GM23248 (cell line): ENCODE measurements around the gene GPR132. TPM values are rescaled to one million over a fixed set of nuclear protein-coding genes. Genes with fewer than 3 reads are reported as not detected.
"Not testable (repeated sequence)": the region's sequence is repeated elsewhere in the genome, so short reads cannot be mapped to it uniquely, and the experiment has no call there.

ENCODE experiments used
- DNase-seq: peaks from one replicate; pipeline ENCODE4 v3.0.0-alpha.2; 2015
- H2AFZ ChIP-seq: fragments of 200-600 bp; sonication (generic); 2 replicates; pipeline ENCODE4 v1.6.1; 2016; ENCODE audit warnings: antibody characterized with exemption
- H3F3A ChIP-seq: fragments of 200-600 bp; sonication (generic); 2 replicates; pipeline ENCODE4 v1.6.1; 2016; ENCODE audit warnings: mild to moderate bottlenecking, antibody characterized with exemption, mixed run types; ENCODE audit not compliant: insufficient read depth
- H3K27ac ChIP-seq: fragments of 200-600 bp; sonication (generic); 2 replicates; pipeline ENCODE4 v1.5.1; 2016; ENCODE audit warnings: mild to moderate bottlenecking
- H3K27me3 ChIP-seq: fragments of 200-600 bp; sonication (generic); replicated peaks from 2 replicates; pipeline ENCODE4 v1.6.1; 2016; ENCODE audit warnings: mild to moderate bottlenecking; ENCODE audit not compliant: insufficient read depth
- H3K36me3 ChIP-seq: fragments of 200-600 bp; sonication (generic); 2 replicates; pipeline ENCODE4 v1.6.1; 2016; ENCODE audit warnings: low read depth, mild to moderate bottlenecking
- H3K4me1 ChIP-seq: fragments of 200-600 bp; sonication (generic); 2 replicates; pipeline ENCODE4 v1.6.1; 2016; ENCODE audit warnings: mild to moderate bottlenecking; ENCODE audit not compliant: insufficient read depth
- H3K4me2 ChIP-seq: fragments of 200-600 bp; sonication (generic); one replicate; pipeline ENCODE4 v1.6.1; 2016; ENCODE audit warnings: mild to moderate bottlenecking; ENCODE audit not compliant: unreplicated experiment
- H3K4me3 ChIP-seq: fragments of 200-600 bp; sonication (generic); 2 replicates; pipeline ENCODE4 v1.5.1; 2016; ENCODE audit warnings: mild to moderate bottlenecking
- H3K79me2 ChIP-seq: fragments of 200-600 bp; sonication (generic); 2 replicates; pipeline ENCODE4 v1.6.1; 2016; ENCODE audit warnings: mild to moderate bottlenecking; ENCODE audit not compliant: insufficient read depth
- H3K9ac ChIP-seq: fragments of 200-600 bp; sonication (generic); 2 replicates; pipeline ENCODE4 v1.6.1; 2016; ENCODE audit warnings: mild to moderate bottlenecking
- H3K9me2 ChIP-seq: fragments of 200-600 bp; sonication (generic); 2 replicates; pipeline ENCODE4 v1.6.1; 2016; ENCODE audit warnings: mixed run types, mild to moderate bottlenecking, moderate library complexity; ENCODE audit not compliant: insufficient read depth
- H3K9me3 ChIP-seq: fragments of 200-600 bp; sonication (generic); one replicate; pipeline ENCODE4 v1.6.1; 2017; ENCODE audit warnings: low read depth
- H4K20me1 ChIP-seq: fragments of 200-600 bp; sonication (generic); 2 replicates; pipeline ENCODE4 v1.6.0; 2016; ENCODE audit not compliant: insufficient read depth
- EZH2 ChIP-seq: fragments of 200-600 bp; sonication (generic); IDR thresholded peaks from 2 replicates; pipeline ENCODE4 v1.6.1; 2018; ENCODE audit warnings: antibody characterized with exemption, mild to moderate bottlenecking; ENCODE audit not compliant: insufficient read depth, poor library complexity, severe bottlenecking
- EZH2phosphoT487 ChIP-seq: fragments of 200-600 bp; sonication (generic); IDR thresholded peaks from 2 replicates; pipeline ENCODE4 v1.6.1; 2018; ENCODE audit warnings: antibody characterized with exemption, moderate library complexity, mild to moderate bottlenecking, low read depth; ENCODE audit not compliant: insufficient read depth
- WGBS, 2 experiments: methylation state at CpG; one replicate each; pipeline ENCODE4 v1.1.6; 2015 to 2017; ENCODE audit warnings: low lambda C conversion rate in 2 of 2, low coverage in 1 of 2; ENCODE audit errors: missing lambda C conversion rate in 2 of 2; 5-methylcytosine and 5-hydroxymethylcytosine counted together
- in situ Hi-C: fragments of 300-500 bp; cut with MboI; formaldehyde crosslinking; loops from 2 replicates; pipeline ENCODE4 v1.15.0; 2020
- polyA plus RNA-seq: library from polyadenylated mRNA; unstranded; fragments of >200 nt; fragmentation: Nextera tagmentation; extraction: Ambion mirVana; gene quantifications from 2 replicates; pipeline ENCODE4 v1.2.1, GENCODE V29; 2016
- total RNA-seq: library from RNA; depleted of rRNA; stranded (reverse); fragments of >200 nt; shearing (Covaris generic); gene quantifications from 2 replicates; pipeline ENCODE4 v1.2.3, GENCODE V29; 2014

Gene GPR132
- total and polyA plus RNA-seq, 2 experiments from 2014 or later: not detected

DNA sequence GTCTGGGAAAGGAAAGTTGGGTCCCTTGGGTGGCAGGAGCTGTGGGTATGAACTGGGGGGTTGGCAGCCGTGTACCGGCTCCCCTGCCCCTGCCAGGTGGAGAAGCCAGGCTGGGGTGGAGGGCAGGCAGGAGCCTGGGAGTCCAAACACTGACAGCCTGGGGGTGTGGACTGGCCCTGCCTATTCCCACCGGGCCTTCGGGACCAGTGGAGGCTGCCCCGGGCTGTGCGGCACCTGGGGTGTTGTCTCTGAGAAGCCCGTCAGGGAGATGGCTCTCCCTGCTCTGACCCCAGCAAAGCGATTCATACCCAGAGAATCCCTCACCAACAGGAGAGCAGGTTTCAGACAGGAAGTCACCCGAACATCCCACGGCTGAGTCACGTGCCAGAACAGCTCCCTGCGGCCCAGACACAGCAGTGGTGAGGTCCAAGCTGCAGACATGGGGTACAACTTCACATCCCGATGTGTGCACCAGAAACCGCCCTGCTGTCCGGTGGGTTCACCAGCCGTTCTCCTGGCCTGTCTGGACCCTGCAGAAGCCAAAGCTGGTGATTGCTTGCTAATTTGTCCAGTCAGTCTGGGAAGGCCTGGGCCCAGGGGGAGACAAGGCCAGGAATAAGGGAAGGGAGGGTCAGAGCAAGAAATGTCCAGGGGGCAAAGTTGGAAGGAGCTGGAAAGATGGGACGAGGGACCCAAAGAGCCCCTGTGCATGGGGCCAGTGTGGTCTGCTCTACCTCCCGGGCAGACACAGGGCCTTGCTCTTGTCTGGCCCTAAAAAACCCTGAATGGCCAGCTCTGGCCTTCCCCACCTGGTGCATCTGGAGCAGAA, 2.1 kb upstream of the GPR132 start:
- TF ChIP-seq EZH2phosphoT487: no peak
- DNase-seq: peak; percentile 67
- H3K9me2 ChIP-seq: no peaks in the 10 kb centered on the region
- no peaks in the 10 kb centered on the region for H3K9me3 ChIP-seq
- no peaks in the 10 kb centered on the region for H4K20me1 ChIP-seq
- H3K27ac ChIP-seq: no peak overlapping the region
- WGBS, 2 experiments: 63 to 65% methylated on average over 17 to 18 of the region's 18 CpGs
- H3K4me3 ChIP-seq: no peak overlapping the region
- H3K9ac ChIP-seq: no peak overlapping the region
- H3K79me2 ChIP-seq: no peaks in the 10 kb centered on the region
- in situ Hi-C loops: no loop called here
- H3K36me3 ChIP-seq: no peaks in the 10 kb centered on the region
- H2AFZ ChIP-seq: no peak overlapping the region
- no peaks in the 10 kb centered on the region for H3K27me3 ChIP-seq
- no peak overlapping the region for H3K4me2 ChIP-seq
- no peaks in the 10 kb centered on the region for H3F3A ChIP-seq
- H3K4me1 ChIP-seq: peaks cover 11% of the 10 kb centered on the region

DNA sequence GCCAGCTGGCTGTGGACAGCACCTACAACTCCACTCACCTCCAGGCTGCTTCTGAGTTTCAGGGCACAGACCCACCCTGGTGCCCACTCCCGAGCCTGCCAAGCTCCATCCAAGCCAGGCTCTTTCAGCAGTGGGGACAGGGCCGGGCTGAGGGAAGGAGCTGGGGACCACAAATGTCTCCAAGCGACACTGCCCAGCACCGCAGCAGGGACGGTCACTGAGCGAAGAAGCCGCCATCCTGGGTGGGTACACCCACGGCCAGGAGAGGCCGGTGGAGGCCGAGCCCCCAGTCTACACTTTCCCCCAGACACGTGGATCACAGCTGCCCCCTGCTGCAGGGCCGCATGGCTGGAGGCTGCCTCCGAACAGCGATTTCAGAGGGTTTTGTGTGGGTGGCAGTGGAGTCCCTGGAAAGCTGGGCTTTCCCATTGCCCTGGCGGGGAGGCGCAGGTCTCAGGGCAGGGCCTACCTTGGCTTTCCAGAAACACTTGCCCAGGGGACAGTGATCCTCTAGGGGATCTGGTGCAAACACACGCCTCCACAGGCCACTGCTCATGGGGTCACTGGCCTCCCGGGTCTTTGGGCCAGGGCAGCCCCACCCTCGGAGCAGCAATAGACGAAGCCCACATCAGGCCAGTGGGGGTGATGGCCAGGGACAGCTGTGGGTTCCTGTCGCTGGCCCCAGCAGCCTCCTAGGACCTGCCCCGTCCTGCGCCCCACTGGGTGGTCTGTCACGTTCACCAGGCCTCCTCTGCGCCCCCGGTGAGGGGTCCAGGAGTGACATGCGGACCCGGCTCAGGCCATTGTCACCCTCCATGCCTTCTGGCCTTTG, 1.2 kb upstream of the GPR132 start:
- no peak for DNase-seq

DNA sequence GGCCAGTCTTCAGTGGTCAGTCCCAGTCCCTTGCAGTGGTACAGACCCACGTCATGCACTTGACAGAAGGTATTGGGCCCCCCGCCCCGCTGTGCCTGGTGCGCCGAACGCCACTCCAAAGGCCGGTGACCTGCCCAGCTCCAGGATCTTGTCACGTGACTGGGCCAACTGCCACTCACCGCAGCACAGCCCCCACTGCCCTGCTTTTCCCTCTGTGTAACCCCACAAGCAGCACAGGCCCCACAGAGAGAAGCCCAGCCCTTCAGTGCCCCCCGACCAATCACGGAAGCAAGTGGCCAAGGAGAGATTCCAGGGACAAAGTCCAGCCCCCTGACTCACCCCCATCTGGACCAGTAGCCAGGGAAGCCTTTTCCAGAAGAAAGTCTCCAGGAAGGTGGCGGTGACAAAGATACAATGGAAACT, 498 bp downstream of the GPR132 start:
- no peaks in the 10 kb centered on the region for H3F3A ChIP-seq
- no peak overlapping the region for H3K4me2 ChIP-seq
- H3K9me2 ChIP-seq: no peaks in the 10 kb centered on the region
- H3K36me3 ChIP-seq: no peaks in the 10 kb centered on the region
- H2AFZ ChIP-seq: no peak overlapping the region
- H3K9me3 ChIP-seq: no peaks in the 10 kb centered on the region
- no peak for TF ChIP-seq EZH2
- TF ChIP-seq EZH2phosphoT487: no peak
- H3K27me3 ChIP-seq: no peaks in the 10 kb centered on the region
- H3K9ac ChIP-seq: no peak overlapping the region
- in situ Hi-C loops: no loop called here
- no peak overlapping the region for H3K4me3 ChIP-seq
- H3K27ac ChIP-seq: no peak overlapping the region
- no peaks in the 10 kb centered on the region; the same call in 1 of the 2 replicates for H3K4me1 ChIP-seq
- peak; percentile 35 for DNase-seq
- 75 to 82% methylated on average over 12 of the region's 12 CpGs for WGBS, 2 experiments
- no peaks in the 10 kb centered on the region for H3K79me2 ChIP-seq
- no peaks in the 10 kb centered on the region for H4K20me1 ChIP-seq

More for the DNA sequence above, 1.2 kb upstream of the GPR132 start:
- Histone ChIP-seq H3K9ac (no peak overlapping the region), H3K9me2 (no peaks in the 10 kb centered on the region), H3K79me2 (no peaks in the 10 kb centered on the region), H3K9me3 (no peaks in the 10 kb centered on the region), H3K4me2 (no peak overlapping the region), H3K27me3 (no peaks in the 10 kb centered on the region), H3K27ac (no peak overlapping the region), H3K4me1 (peaks cover 11% of the 10 kb centered on the region), H3F3A (no peaks in the 10 kb centered on the region), H3K36me3 (no peaks in the 10 kb centered on the region), H3K4me3 (no peak overlapping the region), H4K20me1 (no peaks in the 10 kb centered on the region), H2AFZ (no peak overlapping the region)
- TF ChIP-seq EZH2phosphoT487 (no peak), EZH2 (no peak)
- 89% methylated on average over 24 to 27 of the region's 28 CpGs for WGBS, 2 experiments
- in situ Hi-C loops: no loop called here

- H3F3A ChIP-seq: no peaks in the 10 kb centered on the region
- 88 to 89% methylated on average over 10 of the region's 10 CpGs for WGBS, 2 experiments
- H3K9me3 ChIP-seq: no peaks in the 10 kb centered on the region
- H3K27me3 ChIP-seq: no peaks in the 10 kb centered on the region
- DNase-seq: no peak
- H3K27ac ChIP-seq: no peak overlapping the region
- TF ChIP-seq EZH2 (no peak), EZH2phosphoT487 (no peak)
- no peaks in the 10 kb centered on the region for H3K9me2 ChIP-seq
- H3K9ac ChIP-seq: no peak overlapping the region
- no peaks in the 10 kb centered on the region; the same call in 1 of the 2 replicates for H3K4me1 ChIP-seq
- no peaks in the 10 kb centered on the region for H3K79me2 ChIP-seq
- no peak overlapping the region for H3K4me2 ChIP-seq
- no peak overlapping the region for H3K4me3 ChIP-seq
- no peaks in the 10 kb centered on the region for H4K20me1 ChIP-seq
- no peaks in the 10 kb centered on the region for H3K36me3 ChIP-seq
- in situ Hi-C loops: no loop called here
- H2AFZ ChIP-seq: no peak overlapping the region
These were observed 1.2 kb downstream of the GPR132 start for GRCh38 chr14:105064001-105064400.

- H3K36me3 ChIP-seq, H3K4me2 ChIP-seq, H3K79me2 ChIP-seq, H3F3A ChIP-seq, DNase-seq, H4K20me1 ChIP-seq, in situ Hi-C loops, H3K9me2 ChIP-seq, H3K9ac ChIP-seq, H3K27me3 ChIP-seq, H3K9me3 ChIP-seq, H3K27ac ChIP-seq, H2AFZ ChIP-seq, H3K4me3 ChIP-seq, H3K4me1 ChIP-seq: not testable (repeated sequence)
- WGBS, 2 experiments: 83 to 85% methylated on average over 10 of the region's 10 CpGs
These were observed 1.7 kb downstream of the GPR132 start for GRCh38 chr14:105063506-105063905.
